HG02623 (cell line): ENCODE measurements around the gene MVD.

Experiments used
- ATAC-seq: cut with Tn5 transposase; IDR thresholded peaks from one replicate; pipeline ENCODE4 v1.9.1; 2021; ENCODE audit warnings: moderate library complexity; ENCODE audit not compliant: unreplicated experiment

MVD gene

DNA sequence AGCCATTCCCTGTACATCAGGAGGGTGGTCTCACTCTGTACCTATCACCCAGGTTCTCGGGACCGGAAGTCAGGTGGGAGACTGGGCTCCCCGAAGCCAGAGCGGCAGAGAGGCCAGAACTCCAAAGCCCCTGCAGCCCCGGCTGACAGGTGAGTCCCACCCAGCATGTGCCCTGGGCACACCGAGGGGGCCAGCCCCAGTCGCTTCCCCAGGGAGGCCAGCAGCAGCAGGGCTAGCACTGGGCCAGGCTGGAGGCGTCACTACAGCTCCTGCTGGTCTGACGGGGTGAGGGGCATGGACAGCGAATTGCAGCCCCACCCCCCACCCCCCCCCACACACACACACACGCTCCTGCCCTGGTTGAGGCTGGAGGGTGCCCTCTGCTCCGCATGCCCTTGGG lies 32.5 kb downstream of the MVD start:
- ATAC-seq = no peak

DNA sequence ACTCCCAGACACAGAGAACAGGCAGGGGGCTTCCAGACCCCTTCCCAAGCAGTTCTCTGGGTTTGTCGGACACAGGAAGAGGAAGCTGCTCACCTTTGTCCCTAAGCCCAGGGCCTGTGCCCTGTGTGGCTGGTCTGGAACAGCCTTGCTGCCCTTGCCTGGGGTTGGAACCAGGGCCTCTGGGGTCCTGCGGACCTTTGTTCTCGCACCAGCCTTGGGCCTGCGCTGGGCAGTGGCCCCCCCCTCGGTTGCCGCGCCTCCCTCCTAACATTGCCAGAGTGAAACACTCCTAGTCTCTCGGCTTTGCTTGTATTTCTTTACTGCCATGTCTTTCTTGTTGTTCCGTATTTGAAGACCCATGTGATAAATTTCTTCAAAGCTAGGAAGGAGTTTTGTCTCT lies 33.1 kb downstream of the MVD start:
- no peak for ATAC-seq

GRCh38 chr16:88628512-88628974 lies 34.3 kb downstream of the MVD start:
- no peak for ATAC-seq

DNA sequence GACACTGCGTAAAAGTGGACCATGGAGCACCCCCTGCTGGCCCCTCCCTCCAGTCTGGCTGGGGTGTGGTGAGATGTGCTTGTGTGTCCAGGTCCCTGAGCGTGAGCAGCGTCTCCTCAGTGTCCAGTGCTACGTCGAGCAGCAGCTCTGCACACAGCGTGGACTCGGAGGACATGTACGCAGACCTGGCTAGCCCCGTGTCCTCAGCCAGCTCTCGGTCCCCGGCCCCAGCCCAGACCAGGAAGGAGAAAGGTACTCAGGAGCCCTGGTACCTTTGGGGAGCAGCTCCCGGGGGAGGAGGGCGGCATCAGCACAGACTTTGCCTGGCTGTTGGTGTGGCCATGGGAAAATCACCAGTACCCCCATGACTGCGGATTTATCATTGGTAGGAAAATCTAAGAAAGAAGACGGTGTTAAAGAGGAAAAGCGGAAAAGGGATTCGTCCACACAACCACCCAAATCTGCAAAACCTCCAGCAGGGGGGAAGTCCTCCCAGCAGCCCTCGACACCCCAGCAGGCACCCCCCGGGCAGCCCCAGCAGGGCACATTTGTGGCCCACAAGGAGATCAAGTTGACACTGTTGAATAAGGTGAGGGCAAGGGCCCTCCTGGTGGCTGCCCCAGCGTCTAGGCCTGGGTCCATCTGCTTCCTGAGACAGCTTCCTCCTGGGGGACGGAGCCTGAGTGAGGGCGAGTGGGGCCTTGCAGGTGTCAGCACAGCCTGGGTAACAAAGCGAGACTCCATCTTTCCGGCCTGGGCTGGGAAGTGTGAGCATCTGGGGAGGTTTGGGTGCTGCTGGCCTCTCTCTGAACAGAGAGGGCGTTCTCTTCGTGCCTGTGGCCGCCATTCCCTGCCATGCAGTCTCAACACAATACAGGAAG lies 35.1 kb downstream of the MVD start:
- no peak for ATAC-seq

DNA sequence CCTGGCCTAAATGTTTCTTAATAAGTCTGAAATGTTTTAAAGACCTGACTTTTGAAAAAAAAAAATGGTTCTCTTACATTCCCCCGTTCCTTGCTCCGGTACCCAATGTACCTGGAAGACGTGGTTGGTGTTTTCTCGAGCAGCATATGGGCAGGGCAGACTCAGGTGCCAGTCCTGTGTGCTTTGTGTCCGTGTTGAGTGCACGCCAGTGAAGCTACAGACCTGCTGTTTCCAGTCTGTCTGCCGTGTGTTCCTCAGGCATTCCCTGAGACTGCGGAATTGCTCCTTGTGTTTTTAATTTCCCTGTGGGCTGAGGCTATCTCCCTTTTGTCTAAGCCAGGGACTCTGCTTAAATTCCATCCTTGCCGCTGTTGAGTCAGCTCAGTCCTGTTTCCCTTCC lies 36.2 kb downstream of the MVD start:
- ATAC-seq = no peak

DNA sequence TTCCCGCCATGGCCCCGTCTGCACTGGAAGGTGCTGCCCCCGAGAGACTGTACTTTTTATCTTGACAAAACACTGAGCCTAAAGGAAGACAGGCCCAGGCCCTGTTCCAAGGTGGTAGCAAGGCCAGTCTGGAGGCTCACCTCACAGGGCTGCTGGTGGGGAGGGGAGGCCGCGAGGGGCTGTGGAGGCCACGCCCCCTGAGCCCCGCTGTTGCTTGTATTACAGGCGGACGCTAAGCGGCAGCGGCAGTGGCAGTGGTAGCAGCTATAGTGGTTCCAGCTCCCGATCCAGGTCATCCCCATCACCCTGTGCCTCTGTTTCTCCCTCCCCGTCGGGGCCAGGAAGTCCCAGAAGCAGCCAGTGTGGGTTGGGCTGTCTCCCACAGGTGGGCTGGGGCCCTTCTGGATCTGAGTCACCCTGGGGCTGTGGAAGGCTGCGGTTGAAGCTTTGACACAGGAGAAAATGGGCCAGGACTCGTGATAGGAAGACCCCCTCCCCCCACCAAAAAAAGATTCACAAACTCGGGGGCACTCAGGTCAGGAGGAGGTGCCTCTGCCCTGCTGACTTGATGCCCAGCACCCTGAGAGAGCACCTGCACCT lies 37.8 kb downstream of the MVD start:
- ATAC-seq = no peak

DNA sequence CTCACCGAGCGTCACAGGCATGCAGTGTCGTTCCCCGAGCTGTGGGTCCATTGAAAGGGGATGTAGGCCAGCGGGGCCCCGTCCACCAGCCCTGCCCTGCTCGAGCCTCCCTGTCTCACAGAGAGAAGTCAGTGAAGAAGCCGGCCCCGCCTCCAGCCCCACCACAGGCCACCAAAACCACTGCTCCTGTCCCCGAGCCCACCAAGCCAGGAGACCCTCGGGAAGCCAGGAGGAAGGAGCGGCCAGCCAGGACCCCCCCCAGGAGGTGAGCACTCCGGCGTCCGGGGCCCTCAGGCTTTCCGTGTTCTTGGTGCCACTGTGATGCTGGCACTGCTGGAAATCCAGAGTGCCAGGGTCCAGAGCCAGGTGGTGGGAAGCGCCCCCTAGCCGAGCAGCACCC lies 38.4 kb downstream of the MVD start:
- ATAC-seq = no peak

GRCh38 chr16:88623858-88624257 lies 39.0 kb downstream of the MVD start:
- no peak for ATAC-seq

DNA sequence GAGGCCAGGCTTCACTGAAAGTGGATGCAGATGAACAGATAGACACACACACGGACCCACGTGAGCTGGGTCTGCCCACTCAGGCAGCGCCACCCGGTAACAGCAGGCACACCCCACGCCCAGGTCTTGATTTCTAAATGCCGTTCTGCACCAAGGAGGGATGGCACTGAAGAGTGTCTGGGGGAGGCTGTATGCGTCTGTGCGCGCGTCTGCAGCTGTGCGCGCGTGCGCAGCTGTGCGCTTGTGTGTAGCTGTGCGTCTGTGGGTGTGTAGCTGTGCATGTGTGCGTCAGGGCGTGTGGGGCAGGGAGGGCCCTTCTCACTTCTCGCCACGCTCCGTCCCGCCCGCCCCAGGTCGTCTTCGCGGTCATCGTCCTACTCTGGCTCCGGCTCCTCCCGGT lies 40.0 kb downstream of the MVD start:
- ATAC-seq = no peak

- no peak for ATAC-seq
Measured at GRCh38 chr16:88622125-88622524, 40.8 kb downstream of the MVD start.

DNA sequence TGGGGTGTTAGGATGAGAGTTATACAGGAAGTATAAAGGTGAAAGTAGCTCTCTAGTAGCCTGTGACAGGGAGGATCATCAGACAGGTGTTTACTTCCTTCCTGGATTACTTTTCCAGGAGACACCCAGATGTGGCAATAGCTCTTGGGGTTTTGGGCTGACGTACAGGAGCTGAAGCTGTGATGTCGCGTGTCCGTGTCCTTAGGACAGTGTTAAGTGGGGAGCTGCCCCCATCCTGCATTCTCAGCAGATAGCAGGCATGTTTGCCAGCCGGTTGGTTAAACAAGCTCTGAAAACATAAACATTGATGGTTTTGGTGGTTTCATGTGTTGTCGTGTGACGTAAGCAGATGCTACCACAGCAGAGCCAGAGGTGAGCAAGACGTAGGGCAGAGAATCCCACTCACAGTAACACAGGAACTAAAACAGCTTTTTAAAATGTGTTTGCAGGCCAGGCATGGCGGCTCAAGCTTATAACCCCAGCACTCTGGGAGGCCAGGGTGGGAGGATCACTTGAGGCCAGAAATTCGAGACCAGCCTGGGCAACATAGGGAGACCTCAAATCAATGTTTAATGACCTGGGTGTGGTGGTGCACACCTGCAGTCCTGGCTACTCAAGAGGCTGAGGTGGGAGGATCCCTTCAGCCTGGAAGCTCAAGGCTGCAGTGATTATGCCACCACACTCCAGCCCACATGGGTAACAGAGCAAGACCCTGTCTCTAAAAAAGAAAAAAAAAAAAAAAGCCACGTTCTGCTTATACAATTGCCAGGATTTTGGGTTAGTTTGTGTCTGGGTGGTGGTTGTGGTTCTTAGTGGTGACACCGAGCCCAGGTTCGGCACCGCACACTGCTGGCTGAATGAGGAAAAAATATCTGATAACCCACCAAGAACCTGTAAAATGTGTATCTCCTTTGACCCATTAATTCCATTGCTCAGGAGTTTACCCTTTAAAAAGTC lies 42.8 kb downstream of the MVD start:
- no peak for ATAC-seq

GRCh38 chr16:88618956-88619667 lies 43.8 kb downstream of the MVD start:
- ATAC-seq = no peak

GRCh38 chr16:88618182-88618955 lies 44.5 kb downstream of the MVD start:
- no peak for ATAC-seq

DNA sequence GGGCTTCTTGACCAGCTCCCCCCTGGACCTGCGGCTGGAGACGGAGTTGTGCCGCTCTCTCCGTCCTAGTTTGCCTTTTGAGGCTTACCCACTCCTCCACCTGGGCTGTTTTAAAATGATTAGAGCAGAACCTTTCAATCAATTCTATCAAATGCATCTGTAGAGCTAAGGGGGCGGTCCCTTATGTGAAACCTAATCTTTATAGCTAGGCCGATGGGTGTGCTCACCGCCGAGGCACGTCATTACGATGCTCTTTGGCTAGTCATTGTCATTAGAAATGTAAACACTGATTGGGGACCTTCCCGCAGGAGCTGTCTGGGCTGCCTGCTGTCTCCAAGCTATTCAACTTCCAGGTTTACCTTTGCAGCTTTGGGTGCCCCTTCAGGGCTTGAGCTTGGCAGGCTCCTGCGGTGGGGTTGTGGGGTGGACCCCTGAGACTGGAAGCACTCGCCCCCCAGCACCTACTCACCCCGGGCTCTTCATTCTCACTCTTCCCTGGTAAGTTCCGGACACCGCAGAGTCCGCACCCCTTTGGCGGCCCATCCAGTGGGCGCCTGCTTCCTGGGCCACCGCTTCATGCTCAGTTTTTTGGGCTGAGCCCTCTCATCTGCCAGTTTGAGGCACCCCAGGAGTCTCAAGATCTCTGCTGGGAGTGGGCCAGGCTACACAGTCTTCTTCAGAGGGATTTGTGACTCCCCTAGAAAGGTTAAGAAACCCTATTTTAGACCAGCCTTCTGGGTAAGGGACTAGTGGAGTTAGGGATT lies 45.4 kb downstream of the MVD start:
- ATAC-seq = no peak

DNA sequence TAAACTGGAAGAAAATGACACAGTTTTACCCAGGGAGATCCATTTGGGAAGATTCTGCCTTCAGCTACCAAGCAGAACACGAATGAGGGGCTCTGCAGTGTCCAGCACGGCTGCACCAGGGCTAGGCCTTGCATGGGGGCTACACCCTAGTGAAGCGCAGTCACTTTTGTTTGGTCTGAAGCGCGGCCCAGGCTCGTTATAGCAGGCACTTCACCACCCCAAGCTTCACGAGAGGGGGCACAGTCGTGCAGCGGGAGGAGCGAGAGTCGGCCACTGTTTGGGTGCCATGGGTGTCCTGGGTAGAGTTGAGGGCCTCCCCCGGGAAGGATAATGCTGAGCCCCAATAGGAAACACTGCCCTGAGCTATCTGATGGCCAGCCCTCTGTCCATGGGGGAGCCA lies 46.2 kb downstream of the MVD start:
- no peak for ATAC-seq

DNA sequence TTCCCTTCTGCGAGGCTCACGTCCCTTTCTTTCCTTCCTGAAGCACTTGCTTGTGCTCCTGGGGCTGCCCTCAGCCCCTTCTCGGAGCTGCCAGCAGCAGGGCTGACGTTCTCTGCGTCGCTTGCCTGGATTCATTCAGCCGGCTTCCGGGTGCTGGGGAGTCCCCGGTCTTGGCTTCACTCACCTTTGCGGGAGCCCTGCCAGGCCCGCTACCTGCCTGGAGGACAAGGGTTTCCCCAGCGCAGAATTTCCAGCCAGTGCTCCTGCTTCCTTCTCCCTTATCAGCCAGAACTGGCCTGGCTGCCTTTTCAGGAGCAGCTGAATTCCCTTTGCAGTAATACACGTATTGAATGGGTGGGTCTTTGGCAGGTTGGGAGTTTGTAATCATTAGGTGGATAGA lies 46.6 kb downstream of the MVD start:
- no peak for ATAC-seq

- no peak for ATAC-seq
Measured at GRCh38 chr16:88614818-88615580, 47.9 kb downstream of the MVD start.
